ENCODE measurements around the gene TCF21.

TCF21 gene

GRCh38 chr6:133873538-133873937 lies 15.4 kb upstream of the TCF21 start:
- Histone ChIP-seq H3K27ac (ENCODE audit: poor library complexity, severe bottlenecking) (no peak overlapping the region), H3K4me3 (ENCODE audit: severe bottlenecking) (no peak overlapping the region), H3K27me3 (ENCODE audit: insufficient read depth, poor library complexity, severe bottlenecking) (peaks cover 9% of the 10 kb centered on the region), H3K4me1 (ENCODE audit: insufficient read depth, poor library complexity, severe bottlenecking) (no peaks in the 10 kb centered on the region), H3K9me3 (ENCODE audit: severe bottlenecking) (no peaks in the 10 kb centered on the region), H3K36me3 (ENCODE audit: low read depth) (no peaks in the 10 kb centered on the region)
- no peak for TF ChIP-seq CTCF (IDR thresholded peaks at IDR 0.05; ENCODE audit: poor library complexity, severe bottlenecking)
- ATAC-seq (ENCODE audit: low read depth), result no peak
- no peak for DNase-seq (ENCODE audit: low spot score)

- Histone ChIP-seq H3K4me3 (ENCODE audit: severe bottlenecking) (no peak overlapping the region), H3K27me3 (ENCODE audit: insufficient read depth, poor library complexity, severe bottlenecking) (peaks cover 21% of the 10 kb centered on the region), H3K36me3 (ENCODE audit: low read depth) (no peaks in the 10 kb centered on the region), H3K9me3 (ENCODE audit: severe bottlenecking) (no peaks in the 10 kb centered on the region), H3K4me1 (ENCODE audit: insufficient read depth, poor library complexity, severe bottlenecking) (no peaks in the 10 kb centered on the region), H3K27ac (ENCODE audit: poor library complexity, severe bottlenecking) (no peak overlapping the region)
- ATAC-seq (ENCODE audit: low read depth) (no peak), DNase-seq (ENCODE audit: low spot score) (no peak)
- no peak for TF ChIP-seq CTCF (IDR thresholded peaks at IDR 0.05; ENCODE audit: poor library complexity, severe bottlenecking)
Measured at GRCh38 chr6:133877116-133877515, 11.8 kb upstream of the TCF21 start.

- TF ChIP-seq CTCF (IDR thresholded peaks at IDR 0.05; ENCODE audit: poor library complexity, severe bottlenecking), result no peak
- H3K27ac ChIP-seq (ENCODE audit: poor library complexity, severe bottlenecking), result no peak overlapping the region
- no peak for ATAC-seq (ENCODE audit: low read depth)
Measured at GRCh38 chr6:133880006-133880405, 8.9 kb upstream of the TCF21 start.

GRCh38 chr6:133880896-133881295 lies 8.0 kb upstream of the TCF21 start:
- no peaks in the 10 kb centered on the region for H3K36me3 ChIP-seq (ENCODE audit: low read depth)
- H3K27ac ChIP-seq (ENCODE audit: poor library complexity, severe bottlenecking), result no peak overlapping the region
- no peaks in the 10 kb centered on the region for H3K4me1 ChIP-seq (ENCODE audit: insufficient read depth, poor library complexity, severe bottlenecking)
- peaks cover 41% of the 10 kb centered on the region for H3K27me3 ChIP-seq (ENCODE audit: insufficient read depth, poor library complexity, severe bottlenecking)
- ATAC-seq (ENCODE audit: low read depth), result no peak
- no peak for TF ChIP-seq CTCF (IDR thresholded peaks at IDR 0.05; ENCODE audit: poor library complexity, severe bottlenecking)
- no peak overlapping the region for H3K4me3 ChIP-seq (ENCODE audit: severe bottlenecking)
- DNase-seq (ENCODE audit: low spot score), result no peak
- no peaks in the 10 kb centered on the region for H3K9me3 ChIP-seq (ENCODE audit: severe bottlenecking)

More at GRCh38 chr6:133880006-133880405, 8.9 kb upstream of the TCF21 start:
- no peaks in the 10 kb centered on the region for H3K36me3 ChIP-seq (ENCODE audit: low read depth)
- H3K4me3 ChIP-seq (ENCODE audit: severe bottlenecking), result no peak overlapping the region
- peaks cover 34% of the 10 kb centered on the region for H3K27me3 ChIP-seq (ENCODE audit: insufficient read depth, poor library complexity, severe bottlenecking)
- H3K4me1 ChIP-seq (ENCODE audit: insufficient read depth, poor library complexity, severe bottlenecking), result no peaks in the 10 kb centered on the region
- no peak for DNase-seq (ENCODE audit: low spot score)
- no peaks in the 10 kb centered on the region for H3K9me3 ChIP-seq (ENCODE audit: severe bottlenecking)

GRCh38 chr6:133886104-133886775 lies 2.7 kb upstream of the TCF21 start:
- Histone ChIP-seq H3K4me3 (ENCODE audit: severe bottlenecking) (no peak overlapping the region), H3K4me1 (ENCODE audit: insufficient read depth, poor library complexity, severe bottlenecking) (no peaks in the 10 kb centered on the region), H3K36me3 (ENCODE audit: low read depth) (no peaks in the 10 kb centered on the region), H3K27ac (ENCODE audit: poor library complexity, severe bottlenecking) (no peak overlapping the region), H3K9me3 (ENCODE audit: severe bottlenecking) (no peaks in the 10 kb centered on the region), H3K27me3 (ENCODE audit: insufficient read depth, poor library complexity, severe bottlenecking) (peaks cover 77% of the 10 kb centered on the region)
- DNase-seq (ENCODE audit: low spot score) (no peak), ATAC-seq (ENCODE audit: low read depth) (no peak)
- no peak for TF ChIP-seq CTCF (IDR thresholded peaks at IDR 0.05; ENCODE audit: poor library complexity, severe bottlenecking)

Measured in RWPE2 (cell line).